ENCODE measurements around the gene PROB1.

DNA sequence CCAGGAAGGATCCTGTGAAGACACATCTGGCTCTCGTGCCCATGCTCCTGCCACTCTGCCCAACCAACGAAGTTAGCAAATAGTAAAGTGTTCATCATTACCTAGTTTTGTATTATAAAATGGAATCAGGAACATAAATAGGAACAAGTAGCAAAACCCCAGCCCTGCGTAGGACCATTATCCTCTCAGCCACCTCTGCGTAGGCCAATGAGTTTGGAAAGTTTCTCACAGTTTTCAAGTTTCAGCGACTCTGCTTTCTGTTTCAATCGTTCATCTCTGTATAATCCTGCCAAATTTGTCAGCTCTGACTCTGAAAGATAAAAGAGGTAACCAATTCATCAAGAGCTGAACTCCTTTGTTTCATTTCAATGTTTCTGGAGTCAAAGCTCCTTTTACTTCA lies 19.1 kb upstream of the PROB1 start:
- TF ChIP-seq, protein P1, sequence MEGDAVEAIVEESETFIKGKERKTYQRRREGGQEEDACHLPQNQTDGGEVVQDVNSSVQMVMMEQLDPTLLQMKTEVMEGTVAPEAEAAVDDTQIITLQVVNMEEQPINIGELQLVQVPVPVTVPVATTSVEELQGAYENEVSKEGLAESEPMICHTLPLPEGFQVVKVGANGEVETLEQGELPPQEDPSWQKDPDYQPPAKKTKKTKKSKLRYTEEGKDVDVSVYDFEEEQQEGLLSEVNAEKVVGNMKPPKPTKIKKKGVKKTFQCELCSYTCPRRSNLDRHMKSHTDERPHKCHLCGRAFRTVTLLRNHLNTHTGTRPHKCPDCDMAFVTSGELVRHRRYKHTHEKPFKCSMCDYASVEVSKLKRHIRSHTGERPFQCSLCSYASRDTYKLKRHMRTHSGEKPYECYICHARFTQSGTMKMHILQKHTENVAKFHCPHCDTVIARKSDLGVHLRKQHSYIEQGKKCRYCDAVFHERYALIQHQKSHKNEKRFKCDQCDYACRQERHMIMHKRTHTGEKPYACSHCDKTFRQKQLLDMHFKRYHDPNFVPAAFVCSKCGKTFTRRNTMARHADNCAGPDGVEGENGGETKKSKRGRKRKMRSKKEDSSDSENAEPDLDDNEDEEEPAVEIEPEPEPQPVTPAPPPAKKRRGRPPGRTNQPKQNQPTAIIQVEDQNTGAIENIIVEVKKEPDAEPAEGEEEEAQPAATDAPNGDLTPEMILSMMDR (IDR thresholded peaks at IDR 0.05; ENCODE audit: poor library complexity, severe bottlenecking), result no peak
- TF ChIP-seq TAF1 (IDR thresholded peaks at IDR 0.05; ENCODE audit: low read depth) (no peak), EZH2 (IDR thresholded peaks at IDR 0.05; ENCODE audit: borderline replicate concordance, insufficient read depth, low read length, poor library complexity, severe bottlenecking) (no peak), RAD21 (conservative IDR thresholded peaks at IDR 0.05) (no peak)
